NCI-H460 (cell line): ENCODE results near the gene NUP133. TPM values are rescaled to one million over a fixed set of nuclear protein-coding genes. Genes with fewer than 3 reads are reported as not detected.

Source experiments
- DNase-seq: peaks from one replicate; pipeline ENCODE4 v3.0.0-alpha.2; 2016; ENCODE audit warnings: low read depth; ENCODE audit errors: extremely low read depth
- total RNA-seq: library from RNA; depleted of rRNA; stranded (reverse); fragments of >200 nt; shearing (Covaris generic); gene quantifications from 2 replicates; pipeline ENCODE4 v1.2.3, GENCODE V29; 2014

NUP133 gene
- total RNA-seq, 1 experiment from 2014 or later = 58.8 TPM

DNA sequence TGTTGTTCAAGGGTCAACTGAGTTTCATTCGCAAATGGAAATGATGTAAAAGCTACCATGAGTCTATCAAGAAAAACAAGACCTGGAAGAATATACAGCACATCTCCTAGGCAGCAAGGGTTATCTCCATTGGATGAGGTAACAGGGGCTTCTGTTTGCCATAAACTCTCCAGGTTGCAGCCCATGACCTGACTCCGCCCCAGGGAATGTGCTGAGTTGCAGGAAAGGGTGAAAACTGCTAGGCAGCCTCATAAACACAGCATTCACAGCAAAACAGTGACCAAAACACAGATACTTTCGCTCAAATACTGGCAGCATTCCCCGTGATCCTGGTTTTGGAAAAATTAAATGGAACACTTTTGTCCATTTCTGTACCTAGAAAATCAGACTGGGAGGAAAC is 54.1 kb downstream of the NUP133 start:
- no peak for DNase-seq

GRCh38 chr1:229452956-229453801 is 55.0 kb downstream of the NUP133 start:
- DNase-seq = peak; percentile 24

DNA sequence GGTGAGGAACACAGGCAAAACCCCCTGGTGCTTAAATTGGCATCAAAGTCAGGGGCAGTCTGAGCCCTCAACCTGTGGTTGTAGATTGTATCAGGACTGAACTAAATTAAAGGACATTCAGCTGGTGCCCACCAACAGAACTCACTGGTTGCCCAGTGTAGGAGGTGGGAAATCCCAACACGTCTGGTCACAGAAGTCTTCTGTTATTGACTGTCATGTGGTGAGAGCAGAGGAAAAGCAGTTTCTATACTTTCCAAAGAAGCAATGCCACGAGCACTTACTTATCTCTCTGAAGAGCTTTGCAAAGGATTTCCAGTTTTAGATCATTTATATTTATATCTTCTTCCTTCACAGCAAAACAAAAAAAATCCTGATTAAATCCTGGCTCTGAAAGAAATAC is 59.3 kb downstream of the NUP133 start:
- no peak for DNase-seq

- no peak for DNase-seq
Measured at GRCh38 chr1:229448354-229448753, 59.8 kb downstream of the NUP133 start.

DNA sequence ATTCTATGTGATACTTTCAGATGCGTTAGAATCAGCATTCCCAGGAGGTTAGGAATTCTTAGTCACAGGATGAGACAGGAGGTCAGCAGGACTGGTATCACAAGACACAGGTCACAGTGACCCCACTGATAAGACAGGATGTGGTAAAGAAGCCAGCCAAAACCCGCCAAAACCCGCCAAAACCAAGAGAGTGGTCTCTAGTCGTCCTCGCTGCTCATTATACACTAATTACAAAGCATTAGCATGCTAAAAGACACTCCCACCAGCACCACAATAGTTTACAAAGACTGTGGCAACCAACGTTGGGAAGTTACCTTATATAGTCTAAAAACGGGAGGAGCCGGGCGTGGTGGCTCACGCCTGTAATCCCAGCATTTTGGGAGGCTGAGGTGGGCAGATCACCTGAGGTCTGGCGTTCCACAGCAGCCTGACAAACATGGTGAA is 60.3 kb downstream of the NUP133 start:
- DNase-seq = no peak

GRCh38 chr1:229445828-229446227 is 62.3 kb downstream of the NUP133 start:
- DNase-seq = no peak

GRCh38 chr1:229440851-229441537 is 67.1 kb downstream of the NUP133 start:
- DNase-seq = no peak

DNA sequence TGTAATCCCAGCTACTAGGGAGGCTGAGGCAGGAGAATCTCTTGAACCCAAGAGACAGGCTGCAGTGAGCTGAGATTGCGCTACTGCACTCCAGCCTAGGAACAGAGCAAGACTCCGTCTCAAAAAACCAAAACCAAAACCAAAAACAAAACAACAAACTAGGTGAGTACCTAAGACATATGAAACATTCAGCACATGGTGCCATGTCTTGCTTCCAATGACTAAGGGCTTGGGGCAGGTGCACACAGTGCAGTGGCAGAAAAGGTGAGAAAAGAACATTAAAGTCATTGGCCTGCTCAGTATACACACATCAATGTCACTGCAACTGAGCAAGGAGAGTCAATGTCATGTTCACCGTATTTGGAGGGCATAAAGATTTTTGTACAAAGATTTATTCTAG is 70.1 kb downstream of the NUP133 start:
- no peak for DNase-seq

DNA sequence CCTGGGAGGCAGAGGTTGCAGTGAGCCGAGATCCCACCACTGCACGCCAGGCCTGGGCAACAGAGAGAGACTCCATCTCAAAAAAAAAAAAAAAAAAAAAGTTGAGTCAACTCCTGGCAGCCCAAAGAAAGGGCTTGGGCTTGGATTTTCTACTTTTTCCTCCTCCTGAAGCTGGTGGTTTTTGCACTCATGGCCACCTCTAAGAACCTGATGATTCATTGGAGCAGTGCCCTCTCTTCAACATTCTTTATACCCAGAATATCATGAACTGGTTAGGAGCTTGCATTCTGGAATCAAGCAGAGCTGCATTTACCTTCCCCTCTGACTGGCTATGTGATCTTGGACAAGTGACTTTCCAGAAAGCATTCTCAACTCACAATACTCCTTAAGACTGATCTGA is 70.7 kb downstream of the NUP133 start:
- no peak for DNase-seq

DNA sequence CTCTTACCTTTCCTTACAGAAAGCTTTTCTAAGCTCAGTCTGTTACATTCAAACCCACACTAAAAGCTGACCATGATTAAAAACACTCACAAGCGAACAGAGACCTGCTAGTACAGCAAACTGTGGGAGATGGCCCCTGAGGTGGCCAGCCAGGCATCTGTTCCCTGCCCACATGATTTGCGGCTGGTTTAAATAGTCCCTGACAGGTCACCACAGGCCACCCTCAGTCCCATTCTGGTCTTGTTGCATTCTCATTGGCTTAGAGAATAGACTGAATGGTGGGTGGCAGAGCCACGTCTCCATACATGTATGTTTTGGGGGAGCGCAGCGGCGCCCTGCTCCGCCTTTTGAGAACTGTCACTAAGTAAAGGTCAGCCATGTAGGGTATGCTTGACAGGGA is 71.9 kb downstream of the NUP133 start:
- no peak for DNase-seq

GRCh38 chr1:229434641-229435051 is 73.5 kb downstream of the NUP133 start:
- no peak for DNase-seq

- DNase-seq = no peak
Measured at GRCh38 chr1:229434005-229434640, 74.0 kb downstream of the NUP133 start, which contains the start of gene ACTA1. TSS of gene ACTA1 (minus strand) at chr1:229434094. CDS start at chr1:229433115, 979 bp downstream.

DNA sequence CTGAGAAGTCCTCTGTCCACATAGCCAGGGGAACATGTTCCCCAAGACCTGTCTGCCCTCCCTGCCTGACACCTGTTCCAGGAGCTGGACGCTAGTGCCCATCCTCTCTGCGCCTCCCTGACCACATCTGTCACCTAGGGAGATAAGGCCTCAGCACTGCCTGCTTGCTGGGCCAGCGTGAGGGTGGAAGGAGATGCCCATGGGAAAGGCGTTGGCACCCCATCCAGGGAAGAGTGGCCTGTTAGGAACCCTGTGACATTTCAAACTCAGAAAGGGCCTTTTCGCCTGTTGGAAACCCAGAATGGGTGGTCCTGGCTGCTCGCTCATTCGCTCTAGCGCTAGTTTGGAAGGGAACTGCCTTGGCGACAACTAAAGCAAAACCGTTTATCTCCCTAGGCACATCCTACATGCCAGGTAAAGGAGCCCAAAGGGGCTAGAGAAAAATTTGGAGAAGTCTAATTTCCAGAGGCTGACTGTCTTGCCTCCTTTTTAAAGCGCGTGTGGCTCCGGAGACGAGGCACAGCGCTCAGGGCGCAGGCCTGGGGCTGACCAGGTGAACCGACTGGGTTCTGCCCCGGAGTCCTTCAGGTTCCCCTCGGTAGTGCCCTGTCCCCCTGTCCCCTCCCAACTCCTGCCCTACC is 74.7 kb downstream of the NUP133 start:
- DNase-seq = no peak

DNA sequence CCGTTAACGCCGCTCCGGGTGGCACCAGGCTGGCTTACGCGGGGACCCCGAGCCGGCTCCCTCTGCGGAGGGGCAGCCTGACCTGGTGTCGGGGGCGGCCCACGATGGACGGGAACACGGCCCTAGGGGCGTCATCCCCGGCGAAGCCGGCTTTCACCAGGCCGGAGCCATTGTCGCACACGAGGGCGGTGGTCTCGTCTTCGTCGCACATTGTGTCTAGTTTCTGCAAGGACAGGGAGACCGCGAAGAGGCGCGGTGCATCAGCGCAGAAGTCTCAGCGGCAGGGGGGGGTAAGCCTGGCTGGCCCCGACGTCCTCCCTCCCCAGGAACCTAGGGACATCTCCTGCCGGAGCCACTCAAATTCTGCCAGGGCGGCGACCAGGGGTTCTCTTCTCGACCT is 75.2 kb downstream of the NUP133 start:
- no peak for DNase-seq

DNA sequence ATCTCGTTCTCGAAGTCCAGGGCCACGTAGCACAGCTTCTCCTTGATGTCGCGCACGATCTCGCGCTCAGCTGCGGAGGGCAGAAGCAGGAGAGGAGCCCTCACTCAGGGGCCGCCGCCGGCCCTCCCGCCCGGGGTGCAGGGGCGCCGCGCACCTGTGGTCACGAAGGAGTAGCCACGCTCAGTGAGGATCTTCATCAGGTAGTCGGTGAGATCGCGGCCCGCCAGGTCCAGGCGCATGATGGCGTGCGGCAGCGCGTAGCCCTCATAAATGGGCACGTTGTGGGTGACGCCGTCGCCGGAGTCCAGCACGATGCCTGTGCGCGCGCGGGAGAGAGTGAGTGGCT is 76.1 kb downstream of the NUP133 start:
- no peak for DNase-seq

GRCh38 chr1:229431284-229432115 is 76.6 kb downstream of the NUP133 start:
- no peak for DNase-seq

DNA sequence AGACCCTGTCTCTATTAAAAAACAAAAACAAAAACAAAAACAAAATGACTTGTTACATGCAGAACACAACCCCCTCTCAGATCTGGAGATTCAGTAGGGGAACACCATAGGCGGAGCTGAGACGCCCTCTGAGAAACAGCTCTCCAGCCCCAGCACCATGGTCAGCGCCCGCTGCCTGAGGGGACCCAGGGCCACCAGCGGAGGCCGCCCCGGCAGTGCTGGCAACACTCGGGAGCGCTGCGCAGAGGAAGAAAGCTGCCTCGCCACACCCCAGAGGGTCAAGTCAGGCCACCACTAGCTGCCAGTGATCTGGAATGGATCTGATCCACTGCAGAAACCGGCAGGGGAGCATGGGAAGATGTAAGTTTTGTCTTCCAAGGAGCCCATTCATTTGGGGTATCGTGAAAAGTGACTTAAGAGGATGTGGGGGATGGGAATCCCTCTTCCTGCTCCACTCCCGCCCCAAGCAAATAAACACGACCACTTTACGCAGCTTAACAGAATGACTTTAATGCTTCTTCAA is 77.3 kb downstream of the NUP133 start:
- DNase-seq = peak; percentile 62

- DNase-seq = no peak
Measured at GRCh38 chr1:229428256-229428655, 79.9 kb downstream of the NUP133 start.

DNA sequence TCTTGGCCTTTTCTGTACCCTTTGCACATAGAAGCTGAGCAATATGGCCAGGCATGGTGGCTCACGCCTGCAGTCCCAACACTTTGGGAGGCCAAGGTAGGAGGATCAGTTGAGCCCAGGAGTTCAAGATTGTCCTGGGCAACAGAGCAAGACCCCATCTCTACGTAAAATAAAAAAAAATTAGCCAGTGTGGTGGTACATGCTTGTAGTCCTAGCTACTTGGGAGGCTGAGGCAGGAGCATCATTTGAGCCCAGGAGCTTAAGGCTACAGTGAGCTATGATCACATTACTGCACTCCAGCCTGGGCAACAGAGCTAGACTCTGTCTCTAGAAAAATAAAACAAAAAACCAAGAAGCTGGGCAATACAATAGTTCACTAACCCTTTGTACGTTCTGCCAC is 80.6 kb downstream of the NUP133 start:
- DNase-seq = no peak

DNA sequence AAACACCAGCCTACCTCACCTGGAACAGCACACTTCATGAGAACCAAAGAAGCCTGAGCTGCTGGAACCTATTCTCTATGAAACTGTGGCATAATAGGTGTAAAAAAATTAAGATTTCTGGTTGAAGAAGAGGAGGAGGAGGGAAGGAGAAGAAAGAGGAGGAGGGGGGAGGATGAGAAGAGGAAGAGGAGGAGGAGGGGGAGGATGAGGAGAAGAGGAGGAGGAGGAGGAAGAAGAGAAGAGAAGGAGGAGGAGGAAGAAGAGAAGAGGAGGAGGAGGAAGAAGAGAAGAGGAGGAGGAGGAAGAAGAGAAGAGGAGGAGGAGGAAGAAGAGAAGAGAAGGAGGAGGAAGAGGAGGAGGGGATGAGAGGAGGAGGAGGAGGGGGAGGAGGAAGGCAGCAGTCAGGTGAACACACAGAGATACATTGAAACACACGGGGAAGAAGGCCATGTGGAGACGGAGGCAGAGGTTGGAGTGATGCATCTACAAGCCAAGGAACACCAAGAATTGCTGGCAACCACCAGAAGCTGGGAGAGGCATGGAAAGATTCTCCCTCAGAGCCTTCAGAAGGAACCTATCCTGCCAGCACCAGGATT is 82.5 kb downstream of the NUP133 start:
- DNase-seq = no peak
